SK-N-SH treated with all-trans-retinoic acid at 6 μM for 48 hours (cell line): ENCODE measurements around the gene MGLL.

ENCODE experiments used
- ATAC-seq: fragments of 200-7000 bp; cut with Tn5 transposase; 3 replicates; pipeline ENCODE4 v1.9.1; 2020; ENCODE audit warnings: mild to moderate bottlenecking, moderate library complexity
- GLIS3 ChIP-seq: fragments of 250-450 bp; sonication (Bioruptor Pico); IDR thresholded peaks from 2 replicates; pipeline ENCODE4 v1.5.0; 2020; ENCODE audit warnings: mild to moderate bottlenecking, moderate library complexity
- PPARA ChIP-seq: fragments of 250-450 bp; sonication (Bioruptor Pico); IDR thresholded peaks from 2 replicates; pipeline ENCODE4 v1.5.0; 2020; ENCODE audit warnings: mild to moderate bottlenecking, borderline replicate concordance
- RARB ChIP-seq: fragments of 250-450 bp; sonication (Bioruptor Pico); IDR thresholded peaks from 2 replicates; pipeline ENCODE4 v1.8.0; 2021; ENCODE audit warnings: mild to moderate bottlenecking, moderate library complexity
- TCF4 ChIP-seq: fragments of 250-450 bp; sonication (Bioruptor Pico); IDR thresholded peaks from 2 replicates; pipeline ENCODE4 v1.8.0; 2021; ENCODE audit warnings: mild to moderate bottlenecking, moderate library complexity, borderline replicate concordance
- ZC3H10 ChIP-seq: fragments of 250-450 bp; sonication (Bioruptor Pico); IDR thresholded peaks from 2 replicates; pipeline ENCODE4 v1.5.1; 2021; ENCODE audit warnings: mild to moderate bottlenecking, moderate library complexity
- ZFP3 ChIP-seq: fragments of 250-450 bp; sonication (Bioruptor Pico); IDR thresholded peaks from 2 replicates; pipeline ENCODE4 v1.5.0; 2020; ENCODE audit warnings: mild to moderate bottlenecking, moderate library complexity
- ZNF565 ChIP-seq: fragments of 450-650 bp; formaldehyde crosslinking; conservative IDR thresholded peaks from 2 replicates; pipeline ENCODE4 v1.5.0; 2020; ENCODE audit warnings: low read depth, mild to moderate bottlenecking, moderate library complexity
- ZNF70 ChIP-seq: fragments of 450-650 bp; formaldehyde crosslinking; IDR thresholded peaks from 2 replicates; pipeline ENCODE4 v1.5.0; 2020; ENCODE audit warnings: mild to moderate bottlenecking, moderate library complexity
- TF ChIP-seq, protein P1 (sequence below): fragments of 250-450 bp; sonication (Bioruptor Pico); IDR thresholded peaks from 2 replicates; pipeline ENCODE4 v1.8.0; 2021; ENCODE audit warnings: low read depth, mild to moderate bottlenecking, moderate library complexity, borderline replicate concordance
- TF ChIP-seq, protein P2 (sequence below): fragments of 250-450 bp; sonication (Bioruptor Pico); IDR thresholded peaks from 2 replicates; pipeline ENCODE4 v1.8.0; 2020; ENCODE audit warnings: mild to moderate bottlenecking, moderate library complexity, borderline replicate concordance
- TF ChIP-seq, protein P3 (sequence below): fragments of 250-450 bp; sonication (Bioruptor Pico); IDR thresholded peaks from 2 replicates; pipeline ENCODE4 v1.5.1; 2020; ENCODE audit warnings: low read depth, mild to moderate bottlenecking, moderate library complexity
- TF ChIP-seq, protein P4 (sequence below): fragments of 250-450 bp; sonication (Bioruptor Pico); IDR thresholded peaks from 2 replicates; pipeline ENCODE4 v1.5.0; 2020; ENCODE audit warnings: mild to moderate bottlenecking, moderate library complexity

MGLL gene

GRCh38 chr3:127640042-127640355 is 182.3 kb downstream of the MGLL start:
- ATAC-seq: no peak
- TF ChIP-seq, protein P1, sequence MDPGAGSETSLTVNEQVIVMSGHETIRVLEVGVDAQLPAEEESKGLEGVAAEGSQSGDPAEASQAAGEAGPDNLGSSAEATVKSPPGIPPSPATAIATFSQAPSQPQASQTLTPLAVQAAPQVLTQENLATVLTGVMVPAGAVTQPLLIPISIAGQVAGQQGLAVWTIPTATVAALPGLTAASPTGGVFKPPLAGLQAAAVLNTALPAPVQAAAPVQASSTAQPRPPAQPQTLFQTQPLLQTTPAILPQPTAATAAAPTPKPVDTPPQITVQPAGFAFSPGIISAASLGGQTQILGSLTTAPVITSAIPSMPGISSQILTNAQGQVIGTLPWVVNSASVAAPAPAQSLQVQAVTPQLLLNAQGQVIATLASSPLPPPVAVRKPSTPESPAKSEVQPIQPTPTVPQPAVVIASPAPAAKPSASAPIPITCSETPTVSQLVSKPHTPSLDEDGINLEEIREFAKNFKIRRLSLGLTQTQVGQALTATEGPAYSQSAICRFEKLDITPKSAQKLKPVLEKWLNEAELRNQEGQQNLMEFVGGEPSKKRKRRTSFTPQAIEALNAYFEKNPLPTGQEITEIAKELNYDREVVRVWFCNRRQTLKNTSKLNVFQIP (CRISPR knock-in tag): no peak
- TF ChIP-seq ZFP3 (CRISPR knock-in tag) (no peak), ZC3H10 (CRISPR knock-in tag) (no peak), RARB (CRISPR knock-in tag) (no peak), PPARA (CRISPR knock-in tag) (no peak), TCF4 (CRISPR knock-in tag) (no peak), ZNF70 (no peak), GLIS3 (CRISPR knock-in tag) (no peak)
- TF ChIP-seq, protein P2, sequence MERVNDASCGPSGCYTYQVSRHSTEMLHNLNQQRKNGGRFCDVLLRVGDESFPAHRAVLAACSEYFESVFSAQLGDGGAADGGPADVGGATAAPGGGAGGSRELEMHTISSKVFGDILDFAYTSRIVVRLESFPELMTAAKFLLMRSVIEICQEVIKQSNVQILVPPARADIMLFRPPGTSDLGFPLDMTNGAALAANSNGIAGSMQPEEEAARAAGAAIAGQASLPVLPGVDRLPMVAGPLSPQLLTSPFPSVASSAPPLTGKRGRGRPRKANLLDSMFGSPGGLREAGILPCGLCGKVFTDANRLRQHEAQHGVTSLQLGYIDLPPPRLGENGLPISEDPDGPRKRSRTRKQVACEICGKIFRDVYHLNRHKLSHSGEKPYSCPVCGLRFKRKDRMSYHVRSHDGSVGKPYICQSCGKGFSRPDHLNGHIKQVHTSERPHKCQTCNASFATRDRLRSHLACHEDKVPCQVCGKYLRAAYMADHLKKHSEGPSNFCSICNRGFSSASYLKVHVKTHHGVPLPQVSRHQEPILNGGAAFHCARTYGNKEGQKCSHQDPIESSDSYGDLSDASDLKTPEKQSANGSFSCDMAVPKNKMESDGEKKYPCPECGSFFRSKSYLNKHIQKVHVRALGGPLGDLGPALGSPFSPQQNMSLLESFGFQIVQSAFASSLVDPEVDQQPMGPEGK (CRISPR knock-in tag): no peak
- TF ChIP-seq, protein P3, sequence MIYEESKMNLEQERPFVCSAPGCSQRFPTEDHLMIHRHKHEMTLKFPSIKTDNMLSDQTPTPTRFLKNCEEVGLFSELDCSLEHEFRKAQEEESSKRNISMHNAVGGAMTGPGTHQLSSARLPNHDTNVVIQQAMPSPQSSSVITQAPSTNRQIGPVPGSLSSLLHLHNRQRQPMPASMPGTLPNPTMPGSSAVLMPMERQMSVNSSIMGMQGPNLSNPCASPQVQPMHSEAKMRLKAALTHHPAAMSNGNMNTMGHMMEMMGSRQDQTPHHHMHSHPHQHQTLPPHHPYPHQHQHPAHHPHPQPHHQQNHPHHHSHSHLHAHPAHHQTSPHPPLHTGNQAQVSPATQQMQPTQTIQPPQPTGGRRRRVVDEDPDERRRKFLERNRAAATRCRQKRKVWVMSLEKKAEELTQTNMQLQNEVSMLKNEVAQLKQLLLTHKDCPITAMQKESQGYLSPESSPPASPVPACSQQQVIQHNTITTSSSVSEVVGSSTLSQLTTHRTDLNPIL: no peak

GRCh38 chr3:127639173-127640041 is 182.9 kb downstream of the MGLL start:
- no peak for ATAC-seq
- TF ChIP-seq, protein P1 (CRISPR knock-in tag): no peak
- TF ChIP-seq, protein P4, sequence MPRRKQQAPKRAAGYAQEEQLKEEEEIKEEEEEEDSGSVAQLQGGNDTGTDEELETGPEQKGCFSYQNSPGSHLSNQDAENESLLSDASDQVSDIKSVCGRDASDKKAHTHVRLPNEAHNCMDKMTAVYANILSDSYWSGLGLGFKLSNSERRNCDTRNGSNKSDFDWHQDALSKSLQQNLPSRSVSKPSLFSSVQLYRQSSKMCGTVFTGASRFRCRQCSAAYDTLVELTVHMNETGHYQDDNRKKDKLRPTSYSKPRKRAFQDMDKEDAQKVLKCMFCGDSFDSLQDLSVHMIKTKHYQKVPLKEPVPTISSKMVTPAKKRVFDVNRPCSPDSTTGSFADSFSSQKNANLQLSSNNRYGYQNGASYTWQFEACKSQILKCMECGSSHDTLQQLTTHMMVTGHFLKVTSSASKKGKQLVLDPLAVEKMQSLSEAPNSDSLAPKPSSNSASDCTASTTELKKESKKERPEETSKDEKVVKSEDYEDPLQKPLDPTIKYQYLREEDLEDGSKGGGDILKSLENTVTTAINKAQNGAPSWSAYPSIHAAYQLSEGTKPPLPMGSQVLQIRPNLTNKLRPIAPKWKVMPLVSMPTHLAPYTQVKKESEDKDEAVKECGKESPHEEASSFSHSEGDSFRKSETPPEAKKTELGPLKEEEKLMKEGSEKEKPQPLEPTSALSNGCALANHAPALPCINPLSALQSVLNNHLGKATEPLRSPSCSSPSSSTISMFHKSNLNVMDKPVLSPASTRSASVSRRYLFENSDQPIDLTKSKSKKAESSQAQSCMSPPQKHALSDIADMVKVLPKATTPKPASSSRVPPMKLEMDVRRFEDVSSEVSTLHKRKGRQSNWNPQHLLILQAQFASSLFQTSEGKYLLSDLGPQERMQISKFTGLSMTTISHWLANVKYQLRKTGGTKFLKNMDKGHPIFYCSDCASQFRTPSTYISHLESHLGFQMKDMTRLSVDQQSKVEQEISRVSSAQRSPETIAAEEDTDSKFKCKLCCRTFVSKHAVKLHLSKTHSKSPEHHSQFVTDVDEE (CRISPR knock-in tag): no peak
- TF ChIP-seq ZC3H10 (CRISPR knock-in tag): no peak
- no peak for TF ChIP-seq PPARA (CRISPR knock-in tag)
- TF ChIP-seq TCF4 (CRISPR knock-in tag): no peak
- no peak for TF ChIP-seq ZNF565 (CRISPR knock-in tag)
- TF ChIP-seq, protein P3: no peak
